ENCODE results near the gene ID3.
"Not testable (repeated sequence)": the region's sequence is repeated elsewhere in the genome, so short reads cannot be mapped to it uniquely, and the experiment has no call there.

Gene ID3

DNA sequence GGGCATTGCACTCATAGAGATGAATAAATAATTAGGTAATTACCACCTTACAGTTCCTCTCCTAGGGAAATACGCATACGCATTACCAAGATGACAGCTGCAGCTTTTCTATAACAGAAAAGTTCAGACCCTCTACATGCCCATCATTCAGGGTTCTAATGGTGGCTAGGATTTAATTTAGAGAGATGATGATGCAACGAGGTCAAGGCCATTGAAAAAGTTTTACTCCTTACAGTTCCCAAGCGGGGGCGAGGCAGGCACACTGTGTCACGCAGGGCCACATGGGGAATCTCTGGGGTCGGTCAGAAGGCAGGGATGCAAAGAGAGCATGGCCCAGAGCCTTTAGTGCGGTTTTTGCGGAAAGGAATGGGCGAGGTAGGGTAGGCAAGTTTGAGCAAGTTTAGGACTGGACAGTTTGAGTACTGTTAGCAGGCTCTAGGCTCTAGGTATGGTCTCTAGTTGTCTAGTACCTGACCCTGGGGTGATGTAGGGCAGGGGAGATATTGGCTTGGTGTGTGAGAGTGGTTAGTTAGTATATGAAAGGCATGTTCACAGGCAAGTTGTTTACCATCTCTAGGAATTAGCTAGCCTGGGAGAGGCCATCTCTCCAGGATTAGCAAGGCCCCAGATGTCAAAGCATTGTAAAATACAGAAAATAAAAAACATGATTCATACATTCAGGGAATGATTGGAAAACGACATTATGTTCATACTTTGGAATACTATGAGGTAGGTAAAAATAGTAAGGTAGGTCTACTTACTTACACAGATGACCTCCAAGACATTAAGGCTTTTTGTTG is 29.6 kb upstream of the ID3 start:
- DNase-seq (ENCODE audit: low read depth): no peak

GRCh38 chr1:23585321-23586022 is 26.2 kb upstream of the ID3 start:
- peak; percentile 79 for DNase-seq (ENCODE audit: low read depth)

GRCh38 chr1:23583727-23584126 is 24.4 kb upstream of the ID3 start:
- DNase-seq (ENCODE audit: low read depth): not testable (repeated sequence)

GRCh38 chr1:23582820-23583219 is 23.5 kb upstream of the ID3 start:
- no peak for DNase-seq (ENCODE audit: low read depth)

- DNase-seq (ENCODE audit: low read depth): no peak
Measured at GRCh38 chr1:23581219-23581618, 21.9 kb upstream of the ID3 start.

DNA sequence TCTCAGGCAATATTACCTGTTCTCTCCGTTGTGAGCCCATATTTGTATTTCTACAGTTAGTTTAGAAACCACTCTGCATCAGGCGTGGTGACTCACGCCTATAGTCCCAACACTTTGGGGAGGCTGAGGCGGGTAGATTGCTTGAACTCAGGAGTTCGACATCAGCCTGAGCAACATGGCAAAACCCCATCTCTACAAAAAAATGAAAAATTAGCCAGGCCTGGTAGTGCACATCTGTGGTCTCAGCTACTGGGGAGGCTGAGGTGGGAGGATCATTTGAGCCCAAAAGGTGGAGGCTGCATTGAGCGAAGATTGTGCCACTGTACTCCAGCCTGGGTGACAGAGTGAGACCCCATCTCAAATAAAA is 19.7 kb upstream of the ID3 start:
- no peak for DNase-seq (ENCODE audit: low read depth)

DNA sequence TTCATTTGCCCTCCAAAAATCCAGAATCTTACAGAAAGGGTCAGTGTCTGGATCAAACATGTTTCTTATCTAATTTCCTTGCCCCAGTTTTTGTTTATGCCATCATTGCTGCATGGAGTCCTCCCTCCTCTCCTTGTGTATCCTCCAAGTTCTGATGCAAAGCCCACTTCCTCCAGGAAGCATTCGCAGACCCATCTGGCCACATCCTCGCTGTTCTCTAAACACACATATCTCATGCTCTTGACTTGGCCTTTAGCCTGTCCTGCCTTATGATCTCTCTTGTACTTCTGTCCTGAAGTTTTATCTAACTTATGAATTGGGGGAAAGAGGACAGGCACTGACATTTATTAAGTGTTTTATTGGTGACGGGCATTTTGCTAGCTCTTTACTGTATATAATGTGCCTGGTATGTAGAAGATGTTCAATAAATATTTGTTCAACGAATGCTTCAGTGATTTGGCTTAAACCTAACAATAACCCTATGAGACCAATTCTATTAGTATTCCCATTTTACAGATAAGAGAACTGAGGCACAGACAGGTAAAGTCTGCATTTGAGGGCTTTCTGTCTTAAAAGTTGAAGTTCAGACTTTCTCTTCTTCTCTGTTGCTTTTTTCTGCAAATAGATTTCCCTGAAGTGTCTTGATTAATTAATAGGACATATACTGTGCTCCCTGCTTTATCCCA is 19.2 kb upstream of the ID3 start:
- DNase-seq (ENCODE audit: low read depth): no peak

DNA sequence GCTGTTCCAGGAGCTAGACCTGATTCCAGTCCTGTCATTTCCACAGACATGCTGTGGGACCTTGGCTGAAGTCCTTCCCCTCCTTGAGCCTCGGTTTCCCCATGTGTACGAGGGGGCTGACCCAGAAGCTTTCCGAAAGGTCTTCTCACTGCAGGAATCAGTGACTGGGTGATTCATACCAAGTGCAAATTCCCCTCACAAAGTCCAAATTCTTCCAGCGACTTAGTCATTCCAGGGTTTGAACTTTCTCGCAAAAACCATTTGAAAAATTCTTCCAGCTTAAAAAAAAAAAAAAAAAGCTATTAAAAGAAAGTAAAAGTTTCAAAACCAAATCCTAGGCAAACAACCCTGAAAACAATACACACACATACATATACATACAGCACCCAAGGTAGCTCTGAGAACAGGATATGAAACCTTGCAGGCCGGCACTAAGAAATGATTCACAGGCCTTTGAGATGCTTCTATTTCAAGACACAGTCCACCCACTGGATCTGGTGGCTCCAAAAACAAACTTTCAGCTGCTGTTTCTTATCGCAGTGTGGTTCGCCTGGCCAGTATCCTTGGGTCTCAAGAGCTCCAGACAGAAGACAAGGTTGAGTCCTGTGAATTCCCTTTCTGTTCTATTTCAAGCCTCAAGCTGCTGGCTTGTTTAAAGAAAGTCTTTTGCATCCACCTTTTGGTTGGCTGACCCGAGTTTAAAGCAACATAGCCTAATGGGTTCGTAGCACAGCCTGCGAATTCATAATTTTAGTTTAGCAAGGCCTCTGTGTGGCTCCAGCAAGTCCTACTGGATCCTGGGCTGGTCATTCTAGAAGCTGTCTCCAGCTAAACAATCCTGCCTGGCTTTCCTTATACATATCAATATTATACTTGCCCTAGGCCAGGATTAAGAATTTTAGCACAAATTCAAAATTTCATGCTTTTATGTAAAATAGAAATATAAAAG is 18.0 kb upstream of the ID3 start:
- peak; percentile 86 for DNase-seq (ENCODE audit: low read depth)

DNA sequence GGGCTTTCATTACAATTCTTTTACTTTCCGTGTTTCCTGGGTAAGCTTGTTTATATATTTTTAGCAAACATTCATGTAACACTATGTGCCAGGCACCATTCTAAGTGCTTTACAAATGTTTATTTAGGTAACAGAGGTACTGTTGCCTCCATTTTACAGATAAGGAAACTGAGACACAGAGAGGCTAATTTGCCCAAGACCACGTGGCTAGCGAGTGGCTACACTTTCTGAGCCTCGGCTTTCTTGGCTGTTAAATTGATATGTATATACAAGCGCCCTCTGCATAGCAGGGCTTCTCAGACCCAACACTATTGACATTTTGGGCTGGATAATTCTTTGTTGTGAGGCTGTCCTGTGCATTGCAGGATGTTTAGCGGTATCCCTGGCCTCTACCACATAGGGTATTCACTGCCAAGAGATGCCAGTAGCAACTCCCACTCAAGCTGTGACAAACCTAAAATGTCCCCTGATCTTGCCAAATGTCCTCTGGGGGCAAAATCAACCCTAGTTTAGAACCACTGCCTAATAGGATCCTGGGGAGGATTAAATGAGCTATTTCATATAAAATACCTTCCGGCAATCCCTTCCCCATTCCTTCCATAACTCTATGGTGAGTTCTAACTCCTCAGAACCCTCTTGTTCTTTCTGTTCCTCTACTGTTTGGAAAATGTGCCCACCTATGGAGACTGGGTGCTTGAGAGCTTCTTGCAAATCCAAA is 17.2 kb upstream of the ID3 start:
- DNase-seq (ENCODE audit: low read depth): no peak

DNA sequence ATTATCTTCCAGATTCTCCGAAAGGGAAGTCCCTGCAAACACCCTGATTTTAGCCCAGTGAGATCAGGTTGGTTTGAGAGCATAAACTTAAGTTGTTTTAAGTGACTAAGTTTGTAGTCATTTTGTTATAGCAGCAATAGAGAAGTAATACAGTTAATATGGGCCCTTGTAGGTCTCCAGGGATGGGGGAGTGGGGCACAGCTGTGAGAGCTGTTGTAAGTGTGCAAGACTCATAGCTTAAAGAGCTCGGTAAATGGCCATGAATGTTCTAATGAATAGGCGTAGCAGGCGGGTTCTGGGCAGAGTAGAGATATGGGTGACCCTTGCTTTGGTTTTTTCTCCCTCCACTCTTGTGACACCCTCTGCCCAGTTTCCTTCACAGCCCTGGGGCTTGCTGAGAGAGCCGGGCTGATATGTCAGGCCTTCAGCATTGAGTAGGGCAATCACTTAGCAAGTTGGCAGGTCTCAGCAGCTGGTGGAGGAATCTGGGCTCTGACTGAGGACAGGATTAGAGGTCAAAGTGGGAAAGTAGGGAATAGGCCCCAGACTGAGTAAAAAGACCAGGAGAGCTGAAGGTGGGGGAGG is 16.0 kb upstream of the ID3 start:
- DNase-seq (ENCODE audit: low read depth): no peak

DNA sequence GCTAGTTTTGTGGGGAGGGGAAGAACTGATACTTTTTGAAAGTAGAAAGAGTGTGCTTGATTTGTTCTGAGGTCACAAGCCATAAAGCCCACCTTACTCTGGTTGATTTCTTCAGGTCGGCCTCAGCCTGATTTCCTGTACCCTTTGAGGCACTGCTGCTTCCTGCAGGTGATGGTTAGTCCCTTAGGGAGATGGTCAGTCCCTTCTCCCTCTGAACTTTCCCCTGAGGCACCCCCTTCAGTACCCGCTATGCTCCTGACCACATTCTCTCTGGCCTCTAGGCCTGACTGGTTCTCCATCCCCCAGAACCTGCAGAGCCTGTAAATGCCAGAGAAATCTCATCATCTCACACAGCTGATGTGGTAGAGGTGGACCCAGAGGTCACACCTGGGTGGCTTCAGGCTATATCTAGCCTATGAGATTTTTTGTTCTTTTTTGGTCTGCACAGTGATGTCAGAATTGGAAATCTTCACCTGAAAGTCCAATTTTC is 15.0 kb upstream of the ID3 start:
- DNase-seq (ENCODE audit: low read depth): no peak

DNA sequence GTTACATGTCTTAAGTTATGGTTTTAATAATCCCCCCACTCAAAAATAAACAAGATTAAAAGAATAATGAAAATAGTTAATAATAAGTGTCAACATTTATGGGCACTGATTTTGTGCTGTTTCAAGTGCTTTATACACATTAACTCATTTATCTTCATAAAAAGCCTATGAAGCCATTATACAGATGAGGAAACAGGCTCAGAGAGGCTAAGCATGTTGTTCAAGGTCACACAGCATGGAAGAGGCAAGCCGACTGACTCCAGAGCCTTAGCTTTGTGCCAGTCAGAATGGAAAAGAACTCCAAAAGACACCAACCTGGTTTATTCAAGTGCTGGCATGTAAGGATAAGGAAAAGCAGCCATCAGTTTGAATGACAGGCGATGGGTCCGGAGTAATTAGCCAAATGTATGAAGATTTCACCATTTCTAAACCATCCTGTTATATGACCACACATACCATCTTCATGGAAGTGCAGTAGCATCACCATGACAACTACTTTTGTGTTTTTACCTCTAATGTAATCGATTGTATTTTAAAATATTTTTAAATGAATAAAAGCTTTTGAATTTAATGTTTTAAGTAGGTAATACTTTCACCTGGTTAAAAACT is 14.4 kb upstream of the ID3 start:
- DNase-seq (ENCODE audit: low read depth): no peak

- no peak for DNase-seq (ENCODE audit: low read depth)
Measured at GRCh38 chr1:23571465-23571864, 12.2 kb upstream of the ID3 start.

GRCh38 chr1:23570001-23570691 is 10.8 kb upstream of the ID3 start:
- DNase-seq (ENCODE audit: low read depth): no peak

DNA sequence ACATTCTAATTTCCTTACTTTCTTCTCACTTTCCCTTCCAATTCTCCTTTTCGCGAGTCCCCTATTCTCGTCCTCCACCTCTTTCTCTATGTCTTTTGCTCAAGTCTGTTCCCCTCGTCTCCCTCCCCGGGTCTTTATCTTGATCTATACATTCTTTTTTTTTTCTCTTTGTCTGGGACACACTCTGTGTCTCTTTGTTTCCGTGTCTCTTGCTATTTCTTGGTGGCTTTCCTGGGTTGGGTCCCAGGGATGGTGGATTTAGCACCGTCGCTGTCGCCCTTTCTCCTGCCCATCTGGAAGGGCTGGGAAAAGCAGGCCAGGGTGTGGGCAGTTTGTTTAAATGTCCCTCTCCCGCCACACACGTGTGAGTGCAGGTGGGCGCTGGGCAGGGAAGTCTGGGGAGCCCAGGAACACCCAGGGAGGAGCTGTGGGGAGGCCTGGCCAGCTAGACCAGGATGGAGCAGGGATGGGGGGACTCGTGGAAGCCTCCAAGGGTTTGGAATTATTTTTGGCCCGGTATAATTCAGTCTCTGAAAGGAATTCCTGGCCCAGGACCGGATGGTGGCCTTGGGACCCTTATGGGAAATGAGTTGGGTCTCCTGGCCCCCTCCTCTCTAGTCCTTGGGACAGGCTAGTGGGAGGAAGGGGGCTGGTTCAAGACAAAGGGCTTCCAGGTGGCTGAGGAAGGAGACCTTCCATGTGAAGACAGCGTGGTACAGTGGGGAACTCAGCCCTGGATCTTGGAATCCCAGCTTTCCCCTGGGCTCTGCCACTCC is 9.5 kb upstream of the ID3 start:
- no peak for DNase-seq (ENCODE audit: low read depth)

GRCh38 chr1:23567996-23568607 is 8.8 kb upstream of the ID3 start:
- no peak for DNase-seq (ENCODE audit: low read depth)

GRCh38 chr1:23567629-23567995 is 8.3 kb upstream of the ID3 start:
- DNase-seq (ENCODE audit: low read depth): no peak

DNA sequence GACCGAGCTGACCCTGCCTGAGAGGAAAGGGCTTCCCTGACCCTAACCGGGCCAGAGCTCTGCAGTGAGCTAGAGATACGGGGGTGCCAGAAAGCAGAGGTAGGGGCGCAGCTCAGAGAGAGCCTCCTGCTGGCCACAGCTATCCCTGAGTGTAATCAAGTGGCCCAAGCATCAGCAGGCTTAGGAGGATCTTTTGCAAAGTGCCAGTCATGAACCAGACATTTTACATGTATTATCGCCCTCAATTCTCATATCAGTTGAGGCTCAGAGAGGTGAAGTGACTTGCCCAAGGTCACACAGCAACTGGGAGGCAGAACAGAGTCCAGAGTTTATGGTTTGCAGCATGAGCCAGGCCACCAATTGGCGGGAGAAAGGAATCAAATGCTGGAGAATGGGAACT is 7.0 kb upstream of the ID3 start:
- no peak for DNase-seq (ENCODE audit: low read depth)

DNA sequence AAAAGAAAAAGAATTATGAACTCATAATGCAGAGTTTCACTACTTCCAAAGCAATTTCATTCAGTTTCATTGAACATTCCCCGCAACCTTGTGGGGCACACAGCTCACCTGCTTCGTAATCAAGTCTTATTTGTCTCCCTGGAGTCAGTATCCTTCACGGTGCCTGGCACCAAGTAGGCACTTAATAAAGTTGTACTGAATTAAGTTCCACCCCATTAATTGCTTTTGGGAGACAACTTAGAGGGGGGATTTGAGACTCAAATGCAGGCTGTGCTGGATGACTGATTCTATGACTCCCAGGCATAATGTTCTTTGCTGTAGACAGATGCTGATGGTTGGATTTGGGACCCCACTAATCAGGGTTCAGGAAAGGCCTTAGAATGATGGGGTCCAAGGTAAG is 6.5 kb upstream of the ID3 start:
- DNase-seq (ENCODE audit: low read depth): no peak
